A549 (cell line): ENCODE measurements around the gene SMIM44.

Experiments used
- CHD4 ChIP-seq: fragments of 200-600 bp; sonication (generic); IDR thresholded peaks from 2 replicates; pipeline ENCODE4 v1.6.1; 2016; ENCODE audit warnings: antibody characterized with exemption, mild to moderate bottlenecking, borderline replicate concordance
- HOXB5 ChIP-seq: fragments of 250-450 bp; sonication (Bioruptor Pico); IDR thresholded peaks from 2 replicates; pipeline ENCODE4 v1.5.0; 2020; ENCODE audit warnings: mild to moderate bottlenecking, moderate library complexity
- RAD21 ChIP-seq, 2 experiments: fragments of >200 bp in 1 of 2; sonication (Bioruptor Twin) in 1 of 2; formaldehyde crosslinking in 1 of 2; IDR thresholded peaks in 1 of 2; conservative IDR thresholded peaks in 1 of 2; 2 replicates in 1 of 2; 3 replicates in 1 of 2; pipeline ENCODE4 v1.6.1; 2012 to 2018; ENCODE audit warnings: inconsistent platforms in 1 of 2
- TF ChIP-seq, protein P1 (sequence below): fragments of >200 bp; sonication (Bioruptor Twin); formaldehyde crosslinking; IDR thresholded peaks from 3 replicates; pipeline ENCODE4 v1.5.1; 2016

- TF ChIP-seq HOXB5 (CRISPR knock-in tag) (no peak), RAD21 (conservative IDR thresholded peaks at IDR 0.05 in 1 of 2, IDR thresholded peaks at IDR 0.05 in 1 of 2) (no peak), CHD4 (no peak)
- TF ChIP-seq, protein P1, sequence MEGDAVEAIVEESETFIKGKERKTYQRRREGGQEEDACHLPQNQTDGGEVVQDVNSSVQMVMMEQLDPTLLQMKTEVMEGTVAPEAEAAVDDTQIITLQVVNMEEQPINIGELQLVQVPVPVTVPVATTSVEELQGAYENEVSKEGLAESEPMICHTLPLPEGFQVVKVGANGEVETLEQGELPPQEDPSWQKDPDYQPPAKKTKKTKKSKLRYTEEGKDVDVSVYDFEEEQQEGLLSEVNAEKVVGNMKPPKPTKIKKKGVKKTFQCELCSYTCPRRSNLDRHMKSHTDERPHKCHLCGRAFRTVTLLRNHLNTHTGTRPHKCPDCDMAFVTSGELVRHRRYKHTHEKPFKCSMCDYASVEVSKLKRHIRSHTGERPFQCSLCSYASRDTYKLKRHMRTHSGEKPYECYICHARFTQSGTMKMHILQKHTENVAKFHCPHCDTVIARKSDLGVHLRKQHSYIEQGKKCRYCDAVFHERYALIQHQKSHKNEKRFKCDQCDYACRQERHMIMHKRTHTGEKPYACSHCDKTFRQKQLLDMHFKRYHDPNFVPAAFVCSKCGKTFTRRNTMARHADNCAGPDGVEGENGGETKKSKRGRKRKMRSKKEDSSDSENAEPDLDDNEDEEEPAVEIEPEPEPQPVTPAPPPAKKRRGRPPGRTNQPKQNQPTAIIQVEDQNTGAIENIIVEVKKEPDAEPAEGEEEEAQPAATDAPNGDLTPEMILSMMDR: no peak
Observed at GRCh38 chr19:3457528-3458228, 25.6 kb downstream of the SMIM44 start.
